GM12878 (cell line): Measurements from ENCODE around the gene UTP3. TPM values are rescaled to one million over a fixed set of nuclear protein-coding genes. Genes with fewer than 3 reads are reported as not detected.

Experiments used
- polyA plus RNA-seq, 11 experiments: library from polyadenylated mRNA; depleted of rRNA in 4 of 11; unstranded in 6 of 11; stranded (reverse) in 5 of 11; fragments of >200 nt; fragmentation: Nextera tagmentation in 4 of 11; fragmentation: Illumina TruSeq in 1 of 11; extraction: Ambion mirVana in 4 of 11; extraction: Trizol in 1 of 11; gene quantifications; 1 replicate in 1 of 11; 2 replicates in 10 of 11; pipeline versions ENCODE4 v1.2.1 to v1.2.3, GENCODE V29; 2011 to 2016; ENCODE audit warnings: inconsistent platforms in 2 of 11, missing spikeins in 2 of 11, low read depth in 1 of 11
- small RNA-seq: library from RNA; depleted of rRNA; stranded (forward); fragments of <200 nt; gene quantifications from one replicate; pipeline ENCODE3, GENCODE V24; 2014
- total RNA-seq, 4 experiments: library from RNA; depleted of rRNA in 3 of 4; stranded (reverse); fragments of >200 nt in 3 of 4; fragmentation: Illumina TruSeq in 1 of 4; extraction: Trizol in 1 of 4; gene quantifications; 2 replicates each; pipeline versions ENCODE4 v1.2.1 to v1.2.3, GENCODE V29; 2013 to 2021

The UTP3 gene
- total and polyA plus RNA-seq, 10 of the 15 experiments (the other 5 are each of a cell fraction or from before 2014, with no cell fraction given) = 15.8 to 60.7 (median 22.5) TPM

Small RNA genes within 50 kb of the gene (small RNA-seq; reads per million reads assigned to genes)
- not detected for gene RNU6-520P
- not detected for gene RNU6-784P

Other genes starting within 250 kb of the UTP3 start
Only the 7 nearest of the 8 such genes appear.
- not detected in 2 replicates for gene AMTN, start 170.0 kb upstream of the UTP3 start, total RNA-seq (2014; rRNA removed)
- gene AMTN, start 170.0 kb upstream of the UTP3 start, total RNA-seq (2014; rRNA removed; fragmentation: Illumina TruSeq; extraction: Trizol) = not detected in 2 replicates
- not detected in 2 replicates for gene AMTN, start 170.0 kb upstream of the UTP3 start, total RNA-seq (2021)
- not detected in 2 replicates for gene AMTN, start 170.0 kb upstream of the UTP3 start, polyA plus RNA-seq (2011; rRNA removed)
- gene AMTN, start 170.0 kb upstream of the UTP3 start, polyA plus RNA-seq (2014; fragmentation: Illumina TruSeq; extraction: Trizol) = not detected in 2 replicates
- gene AMTN, start 170.0 kb upstream of the UTP3 start, polyA plus RNA-seq (2014; fragmentation: Nextera tagmentation; extraction: Ambion mirVana) = not detected
- gene AMTN, start 170.0 kb upstream of the UTP3 start, polyA plus RNA-seq (2014; rRNA removed) = not detected in 2 replicates
- gene AMTN, start 170.0 kb upstream of the UTP3 start, polyA plus RNA-seq (2016; fragmentation: Nextera tagmentation; extraction: Ambion mirVana) = not detected
- not detected in 2 replicates for gene AMBN, start 96.3 kb upstream of the UTP3 start, total RNA-seq (2014; rRNA removed)
- not detected in 2 replicates for gene AMBN, start 96.3 kb upstream of the UTP3 start, total RNA-seq (2014; rRNA removed; fragmentation: Illumina TruSeq; extraction: Trizol)
- gene AMBN, start 96.3 kb upstream of the UTP3 start, total RNA-seq (2021) = not detected in 2 replicates
- not detected in 2 replicates for gene AMBN, start 96.3 kb upstream of the UTP3 start, polyA plus RNA-seq (2011; rRNA removed)
- not detected in 2 replicates for gene AMBN, start 96.3 kb upstream of the UTP3 start, polyA plus RNA-seq (2014; fragmentation: Illumina TruSeq; extraction: Trizol)
- under 1 TPM in 1 of 2 experiments, not detected in 1; 0.18 TPM for gene AMBN, start 96.3 kb upstream of the UTP3 start, polyA plus RNA-seq (2014; fragmentation: Nextera tagmentation; extraction: Ambion mirVana)
- not detected in 2 replicates for gene AMBN, start 96.3 kb upstream of the UTP3 start, polyA plus RNA-seq (2014; rRNA removed)
- not detected for gene AMBN, start 96.3 kb upstream of the UTP3 start, polyA plus RNA-seq (2016; fragmentation: Nextera tagmentation; extraction: Ambion mirVana)
- gene ENAM, start 59.8 kb upstream of the UTP3 start, total RNA-seq (2014; rRNA removed) = 0.06 TPM in 1 of 2 replicates, not detected in the other
- gene ENAM, start 59.8 kb upstream of the UTP3 start, total RNA-seq (2014; rRNA removed; fragmentation: Illumina TruSeq; extraction: Trizol) = 0.04 and 0.09 TPM in 2 replicates
- 0.27 and 0.51 TPM in 2 replicates for gene ENAM, start 59.8 kb upstream of the UTP3 start, total RNA-seq (2021)
- 0.14 and 0.16 TPM in 2 replicates for gene ENAM, start 59.8 kb upstream of the UTP3 start, polyA plus RNA-seq (2011; rRNA removed)
- 0.14 and 0.24 TPM in 2 replicates for gene ENAM, start 59.8 kb upstream of the UTP3 start, polyA plus RNA-seq (2014; fragmentation: Illumina TruSeq; extraction: Trizol)
- under 1 TPM; 0.18 to 0.38 TPM for gene ENAM, start 59.8 kb upstream of the UTP3 start, polyA plus RNA-seq (2014; fragmentation: Nextera tagmentation; extraction: Ambion mirVana)
- 0.09 and 0.10 TPM in 2 replicates for gene ENAM, start 59.8 kb upstream of the UTP3 start, polyA plus RNA-seq (2014; rRNA removed)
- gene ENAM, start 59.8 kb upstream of the UTP3 start, polyA plus RNA-seq (2016; fragmentation: Nextera tagmentation; extraction: Ambion mirVana) = 1 to 10 TPM; 1.1 to 1.3 TPM
- gene JCHAIN, start 22.0 kb upstream of the UTP3 start, total RNA-seq (2014; rRNA removed) = 284 and 330 TPM in 2 replicates
- gene JCHAIN, start 22.0 kb upstream of the UTP3 start, total RNA-seq (2014; rRNA removed; fragmentation: Illumina TruSeq; extraction: Trizol) = 410 and 436 TPM in 2 replicates
- 276 and 280 TPM in 2 replicates for gene JCHAIN, start 22.0 kb upstream of the UTP3 start, total RNA-seq (2021)
- gene JCHAIN, start 22.0 kb upstream of the UTP3 start, polyA plus RNA-seq (2011; rRNA removed) = 183 and 188 TPM in 2 replicates
- gene JCHAIN, start 22.0 kb upstream of the UTP3 start, polyA plus RNA-seq (2014; fragmentation: Illumina TruSeq; extraction: Trizol) = 787 and 820 TPM in 2 replicates
- 1,000 to 10,000 TPM in 1 of 2 experiments, 100 to 1,000 TPM in 1; 617 to 1,045 TPM for gene JCHAIN, start 22.0 kb upstream of the UTP3 start, polyA plus RNA-seq (2014; fragmentation: Nextera tagmentation; extraction: Ambion mirVana)
- 419 and 468 TPM in 2 replicates for gene JCHAIN, start 22.0 kb upstream of the UTP3 start, polyA plus RNA-seq (2014; rRNA removed)
- 100 to 1,000 TPM; 505 to 555 TPM for gene JCHAIN, start 22.0 kb upstream of the UTP3 start, polyA plus RNA-seq (2016; fragmentation: Nextera tagmentation; extraction: Ambion mirVana)
- gene RUFY3, start 33.4 kb downstream of the UTP3 start, total RNA-seq (2014; rRNA removed) = 20.9 and 23.9 TPM in 2 replicates
- 26.9 and 27.7 TPM in 2 replicates for gene RUFY3, start 33.4 kb downstream of the UTP3 start, total RNA-seq (2014; rRNA removed; fragmentation: Illumina TruSeq; extraction: Trizol)
- gene RUFY3, start 33.4 kb downstream of the UTP3 start, total RNA-seq (2021) = 22.5 and 28.3 TPM in 2 replicates
- 9.1 and 9.4 TPM in 2 replicates for gene RUFY3, start 33.4 kb downstream of the UTP3 start, polyA plus RNA-seq (2011; rRNA removed)
- 21.4 and 35.8 TPM in 2 replicates for gene RUFY3, start 33.4 kb downstream of the UTP3 start, polyA plus RNA-seq (2014; fragmentation: Illumina TruSeq; extraction: Trizol)
- 1 to 10 TPM; 6.5 to 7.3 TPM for gene RUFY3, start 33.4 kb downstream of the UTP3 start, polyA plus RNA-seq (2014; fragmentation: Nextera tagmentation; extraction: Ambion mirVana)
- 14.8 and 15.1 TPM in 2 replicates for gene RUFY3, start 33.4 kb downstream of the UTP3 start, polyA plus RNA-seq (2014; rRNA removed)
- gene RUFY3, start 33.4 kb downstream of the UTP3 start, polyA plus RNA-seq (2016; fragmentation: Nextera tagmentation; extraction: Ambion mirVana) = 10 to 100 TPM in 1 of 2 experiments, 1 to 10 TPM in 1; 5.1 to 11.1 TPM
- gene GRSF1, start 151.4 kb downstream of the UTP3 start, total RNA-seq (2014; rRNA removed) = 51.5 and 58.4 TPM in 2 replicates
- gene GRSF1, start 151.4 kb downstream of the UTP3 start, total RNA-seq (2014; rRNA removed; fragmentation: Illumina TruSeq; extraction: Trizol) = 65.6 and 66.3 TPM in 2 replicates
- 67.9 and 71.2 TPM in 2 replicates for gene GRSF1, start 151.4 kb downstream of the UTP3 start, total RNA-seq (2021)
- 105 and 135 TPM in 2 replicates for gene GRSF1, start 151.4 kb downstream of the UTP3 start, polyA plus RNA-seq (2011; rRNA removed)
- gene GRSF1, start 151.4 kb downstream of the UTP3 start, polyA plus RNA-seq (2014; fragmentation: Illumina TruSeq; extraction: Trizol) = 74.4 and 86.6 TPM in 2 replicates
- 10 to 100 TPM; 37.5 to 59.6 TPM for gene GRSF1, start 151.4 kb downstream of the UTP3 start, polyA plus RNA-seq (2014; fragmentation: Nextera tagmentation; extraction: Ambion mirVana)
- gene GRSF1, start 151.4 kb downstream of the UTP3 start, polyA plus RNA-seq (2014; rRNA removed) = 48.3 and 49.1 TPM in 2 replicates
- 100 to 1,000 TPM in 1 of 2 experiments, 10 to 100 TPM in 1; 93.6 to 103 TPM for gene GRSF1, start 151.4 kb downstream of the UTP3 start, polyA plus RNA-seq (2016; fragmentation: Nextera tagmentation; extraction: Ambion mirVana)
- gene MOB1B, start 213.8 kb downstream of the UTP3 start, total RNA-seq (2014; rRNA removed) = 4.7 and 6.1 TPM in 2 replicates
- gene MOB1B, start 213.8 kb downstream of the UTP3 start, total RNA-seq (2014; rRNA removed; fragmentation: Illumina TruSeq; extraction: Trizol) = 7.6 and 8.2 TPM in 2 replicates
- gene MOB1B, start 213.8 kb downstream of the UTP3 start, total RNA-seq (2021) = 10.8 and 11.4 TPM in 2 replicates
- gene MOB1B, start 213.8 kb downstream of the UTP3 start, polyA plus RNA-seq (2011; rRNA removed) = 7.2 and 12.6 TPM in 2 replicates
- 9.7 and 11.6 TPM in 2 replicates for gene MOB1B, start 213.8 kb downstream of the UTP3 start, polyA plus RNA-seq (2014; fragmentation: Illumina TruSeq; extraction: Trizol)
- 1 to 10 TPM; 1.9 TPM for gene MOB1B, start 213.8 kb downstream of the UTP3 start, polyA plus RNA-seq (2014; fragmentation: Nextera tagmentation; extraction: Ambion mirVana)
- 4.9 and 5.9 TPM in 2 replicates for gene MOB1B, start 213.8 kb downstream of the UTP3 start, polyA plus RNA-seq (2014; rRNA removed)
- gene MOB1B, start 213.8 kb downstream of the UTP3 start, polyA plus RNA-seq (2016; fragmentation: Nextera tagmentation; extraction: Ambion mirVana) = 1 to 10 TPM; 5.4 to 6.2 TPM